Stimulated activated CD8-positive, alpha-beta memory T cell treated with anti-CD3 and anti-CD28 coated beads, Interleukin-15, amount 100 ng/mL, for 24 hours (primary cell): ENCODE results near the gene CHCHD3.

Experiments used
- DNase-seq: peaks from one replicate; pipeline ENCODE4 v3.0.0-alpha.2; 2020; ENCODE audit warnings: low read depth

Gene CHCHD3

GRCh38 chr7:132810561-132810960, 271.3 kb downstream of the CHCHD3 start:
- DNase-seq: no peak

GRCh38 chr7:132806834-132807233, 275.1 kb downstream of the CHCHD3 start:
- no peak for DNase-seq

- no peak for DNase-seq
Observed at GRCh38 chr7:132805766-132806165, 276.1 kb downstream of the CHCHD3 start.

- no peak for DNase-seq
Observed at GRCh38 chr7:132804849-132805485, 276.9 kb downstream of the CHCHD3 start.

GRCh38 chr7:132800522-132800921, 281.4 kb downstream of the CHCHD3 start:
- DNase-seq: no peak

GRCh38 chr7:132799081-132799413, 282.8 kb downstream of the CHCHD3 start:
- DNase-seq: no peak

- DNase-seq: no peak
Observed at GRCh38 chr7:132797152-132797551, 284.7 kb downstream of the CHCHD3 start.

GRCh38 chr7:132793474-132793873, 288.4 kb downstream of the CHCHD3 start:
- no peak for DNase-seq

GRCh38 chr7:132791036-132791435, 290.9 kb downstream of the CHCHD3 start:
- DNase-seq: no peak

GRCh38 chr7:132790104-132790503, 291.8 kb downstream of the CHCHD3 start:
- no peak for DNase-seq

GRCh38 chr7:132789281-132789680, 292.6 kb downstream of the CHCHD3 start:
- no peak for DNase-seq

GRCh38 chr7:132785870-132786269, 296.0 kb downstream of the CHCHD3 start:
- no peak for DNase-seq

GRCh38 chr7:132784406-132784805, 297.5 kb downstream of the CHCHD3 start:
- no peak for DNase-seq

- DNase-seq: no peak
Observed at GRCh38 chr7:132783824-132784223, 298.1 kb downstream of the CHCHD3 start.

GRCh38 chr7:132782777-132783640, 298.9 kb downstream of the CHCHD3 start:
- no peak for DNase-seq

- no peak for DNase-seq
Observed at GRCh38 chr7:132780822-132781221, 301.1 kb downstream of the CHCHD3 start.

GRCh38 chr7:132779164-132779563, 302.7 kb downstream of the CHCHD3 start:
- DNase-seq: no peak

- DNase-seq: no peak
Observed at GRCh38 chr7:132778761-132779160, 303.1 kb downstream of the CHCHD3 start.

- no peak for DNase-seq
Observed at GRCh38 chr7:132777956-132778355, 303.9 kb downstream of the CHCHD3 start.

- DNase-seq: no peak
Observed at GRCh38 chr7:132777414-132777813, 304.5 kb downstream of the CHCHD3 start.

- DNase-seq: no peak
Observed at GRCh38 chr7:132776048-132776620, 305.8 kb downstream of the CHCHD3 start.

GRCh38 chr7:132773527-132773956, 308.3 kb downstream of the CHCHD3 start:
- DNase-seq: no peak

GRCh38 chr7:132771301-132771730, 310.6 kb downstream of the CHCHD3 start:
- DNase-seq: no peak
